Caki2 (cell line): ENCODE results near the gene ADM2. TPM values are rescaled to one million over a fixed set of nuclear protein-coding genes. Genes with fewer than 3 reads are reported as not detected.

Experiments
- DNase-seq: peaks from one replicate; pipeline ENCODE4 v3.0.0-alpha.2; 2015; ENCODE audit warnings: low read depth
- in situ Hi-C: cut with HindIII; loops from 2 replicates; pipeline ENCODE4 v1.10.0; 2016; ENCODE audit warnings: low sequenced_read_pairs, low pct_unique_long_range_greater_than_20kb, mixed read lengths
- total RNA-seq: library from RNA; depleted of rRNA; stranded (reverse); fragments of >200 nt; shearing (Covaris generic); gene quantifications from 2 replicates; pipeline ENCODE4 v1.2.3, GENCODE V29; 2014; ENCODE audit warnings: low replicate concordance

Gene ADM2
- total RNA-seq, 1 experiment from 2014 or later, result 5.0 TPM

GRCh38 chr22:50461979-50462540, 19.3 kb upstream of the ADM2 start:
- in situ Hi-C loops, result no loop called here
- no peak for DNase-seq

- in situ Hi-C loops, result no loop called here
- DNase-seq, result no peak
Measured at GRCh38 chr22:50463188-50463900, 18.0 kb upstream of the ADM2 start.

- no peak for DNase-seq
- in situ Hi-C loops, result no loop called here
Measured at GRCh38 chr22:50464451-50464850, 16.9 kb upstream of the ADM2 start.

GRCh38 chr22:50465066-50465930, 16.0 kb upstream of the ADM2 start:
- no peak for DNase-seq
- in situ Hi-C loops, result no loop called here

GRCh38 chr22:50467341-50467740, 14.0 kb upstream of the ADM2 start:
- in situ Hi-C loops, result no loop called here

GRCh38 chr22:50467773-50468440, 13.4 kb upstream of the ADM2 start:
- DNase-seq, result no peak
- in situ Hi-C loops, result no loop called here

More at GRCh38 chr22:50467341-50467740, 14.0 kb upstream of the ADM2 start:
- DNase-seq, result no peak

- in situ Hi-C loops, result no loop called here
- no peak for DNase-seq
Measured at GRCh38 chr22:50468626-50469025, 12.7 kb upstream of the ADM2 start.

GRCh38 chr22:50469377-50470305, 11.7 kb upstream of the ADM2 start:
- DNase-seq, result peak; percentile 55
- in situ Hi-C loops, result no loop called here

- in situ Hi-C loops, result no loop called here
- DNase-seq, result no peak
Measured at GRCh38 chr22:50470491-50470890, 10.9 kb upstream of the ADM2 start.

GRCh38 chr22:50471197-50471847, 10.0 kb upstream of the ADM2 start:
- DNase-seq, result no peak
- in situ Hi-C loops, result no loop called here

GRCh38 chr22:50471962-50472361, 9.4 kb upstream of the ADM2 start:
- DNase-seq, result no peak
- in situ Hi-C loops, result no loop called here

- in situ Hi-C loops, result no loop called here
Measured at GRCh38 chr22:50473088-50473487, 8.3 kb upstream of the ADM2 start.

GRCh38 chr22:50473855-50474671, 7.3 kb upstream of the ADM2 start:
- no peak for DNase-seq
- in situ Hi-C loops, result no loop called here

More at GRCh38 chr22:50473088-50473487, 8.3 kb upstream of the ADM2 start:
- DNase-seq, result no peak

- peak; percentile 86 for DNase-seq
Measured at GRCh38 chr22:50474710-50475651, 6.4 kb upstream of the ADM2 start, which contains the start of gene SBF1. TSS of gene SBF1 (minus strand) at chr22:50475035. CDS start at chr22:50474840, 195 bp downstream.

GRCh38 chr22:50475652-50476002, 5.7 kb upstream of the ADM2 start:
- in situ Hi-C loops, result no loop called here
- no peak for DNase-seq

More at GRCh38 chr22:50474710-50475651, 6.4 kb upstream of the ADM2 start, which contains the start of gene SBF1:
- in situ Hi-C loops, result no loop called here
